Endothelial cell of umbilical vein (primary cell): ENCODE data around the gene PRKX. TPM values are rescaled to one million over a fixed set of nuclear protein-coding genes. Genes with fewer than 3 reads are reported as not detected.

Experiments used
- BruUV-seq: library from RNA; stranded (reverse); fragments of 400-500 nt; replicated peaks from 2 replicates; lab custom pipeline; 2021; lab: Mats Ljungman, UMichigan
- CTCF ChIA-PET: fragments of 300-600, 350-600 bp; sonication (Branson Sonifier 250); formaldehyde crosslinking; loops from one replicate; lab custom pipeline; 2021; ENCODE audit warnings: antibody characterized with exemption, inconsistent platforms; lab: Charles Lee
- POLR2A ChIA-PET: fragments of 300-600, 350-600 bp; sonication (Branson Sonifier 250); formaldehyde crosslinking; loops from one replicate; lab custom pipeline; 2021; ENCODE audit warnings: antibody characterized with exemption, inconsistent platforms; lab: Charles Lee
- DNase-seq: peaks from one replicate; pipeline ENCODE4 v3.0.0-alpha.2; 2011; ENCODE audit warnings: low read depth, low spot score
- FAIRE-seq: peaks from 2 replicates; lab custom pipeline; 2011; peaks lifted over from hg19 to GRCh38; lab: Jason Lieb, UNC
- H2AFZ ChIP-seq: 2 replicates; pipeline ENCODE4 v1.6.0; 2012; ENCODE audit warnings: low read depth, low read length, control low read depth, inconsistent platforms
- H3K27ac ChIP-seq: 2 replicates; pipeline ENCODE4 v1.5.1; 2011; ENCODE audit warnings: low read depth, mild to moderate bottlenecking, control low read depth, low read length, moderate library complexity; ENCODE audit not compliant: insufficient read depth
- H3K27me3 ChIP-seq, 2 experiments: 2 replicates each; pipeline versions ENCODE4 v1.6.0 to v1.6.1; 2011; ENCODE audit warnings: low read length in 2 of 2, mixed read lengths in 1 of 2; ENCODE audit not compliant: control insufficient read depth in 2 of 2, insufficient read depth in 2 of 2
- H3K36me3 ChIP-seq, 2 experiments: 2 replicates in 1 of 2; 3 replicates in 1 of 2; pipeline ENCODE4 v1.5.1; 2011; ENCODE audit warnings: low read length in 2 of 2, mild to moderate bottlenecking in 1 of 2, moderate library complexity in 1 of 2; ENCODE audit not compliant: control insufficient read depth in 2 of 2, insufficient read depth in 2 of 2; ENCODE audit errors: extremely low read depth in 1 of 2
- H3K4me1 ChIP-seq: 3 replicates; pipeline ENCODE4 v1.5.1; 2011; ENCODE audit warnings: mild to moderate bottlenecking, low read length; ENCODE audit not compliant: control insufficient read depth, insufficient read depth; ENCODE audit errors: extremely low read depth
- H3K4me2 ChIP-seq: 2 replicates; pipeline ENCODE4 v1.6.1; 2011; ENCODE audit warnings: low read length, control low read depth, mixed read lengths; ENCODE audit not compliant: insufficient read depth
- H3K4me3 ChIP-seq, 3 experiments: fragments of 200-600 bp in 1 of 3; sonication (generic), shearing (Covaris generic) in 1 of 3; replicated peaks in 1 of 3; 2 replicates each; pipeline ENCODE4 v1.5.1; 2011 to 2016; ENCODE audit warnings: control low read depth in 3 of 3, low read length in 3 of 3, mild to moderate bottlenecking in 2 of 3, inconsistent platforms in 1 of 3, low read depth in 1 of 3, moderate library complexity in 1 of 3; ENCODE audit not compliant: insufficient read depth in 1 of 3
- H3K79me2 ChIP-seq: 2 replicates; pipeline ENCODE4 v1.6.0; 2012; ENCODE audit warnings: low read length, inconsistent platforms; ENCODE audit not compliant: control insufficient read depth, insufficient read depth
- H3K9ac ChIP-seq: replicated peaks from 2 replicates; pipeline ENCODE3; 2011; ENCODE audit warnings: low read length, control low read depth; ENCODE audit not compliant: insufficient read depth; ENCODE audit errors: extremely low read depth
- H3K9me1 ChIP-seq: replicated peaks from 3 replicates; pipeline ENCODE4 v1.6.0; 2011; ENCODE audit warnings: mild to moderate bottlenecking, low read length; ENCODE audit not compliant: control insufficient read depth, insufficient read depth; ENCODE audit errors: extremely low read depth
- H3K9me3 ChIP-seq: replicated peaks from 2 replicates; pipeline ENCODE4 v1.5.1; 2012; ENCODE audit warnings: low read length, inconsistent platforms; ENCODE audit not compliant: control insufficient read depth, insufficient read depth
- H4K20me1 ChIP-seq: replicated peaks from 2 replicates; pipeline ENCODE3; 2011; ENCODE audit warnings: mild to moderate bottlenecking, low read length; ENCODE audit not compliant: control insufficient read depth, insufficient read depth; ENCODE audit errors: extremely low read depth
- EZH2 ChIP-seq: IDR thresholded peaks from 2 replicates; pipeline ENCODE4 v1.6.1; 2012; ENCODE audit warnings: borderline replicate concordance, low read depth, mild to moderate bottlenecking, moderate library complexity, low read length, inconsistent platforms; ENCODE audit not compliant: severe bottlenecking
- FOS ChIP-seq: IDR thresholded peaks from 2 replicates; pipeline ENCODE4 v1.6.1; 2011; ENCODE audit warnings: mild to moderate bottlenecking, low read length, moderate library complexity, borderline replicate concordance; ENCODE audit not compliant: insufficient read depth
- GATA2 ChIP-seq: IDR thresholded peaks from 2 replicates; pipeline ENCODE4 v1.7.0; 2011; ENCODE audit warnings: low read depth, mild to moderate bottlenecking, moderate library complexity, mixed read lengths, low read length; ENCODE audit not compliant: insufficient read length, insufficient read depth
- JUN ChIP-seq: IDR thresholded peaks from 2 replicates; pipeline ENCODE4 v1.6.1; 2011; ENCODE audit warnings: borderline replicate concordance, low read depth; ENCODE audit not compliant: insufficient read length, insufficient read depth
- MYC ChIP-seq: IDR thresholded peaks from one replicate; pipeline ENCODE4 v1.6.1; 2011; ENCODE audit warnings: mild to moderate bottlenecking, low read depth, low read length
- POLR2A ChIP-seq: IDR thresholded peaks from 2 replicates; pipeline ENCODE4 v1.6.1; 2012; ENCODE audit warnings: low read depth, mild to moderate bottlenecking, control low read depth, low read length
- POLR2AphosphoS5 ChIP-seq: IDR thresholded peaks from 2 replicates; pipeline ENCODE4 v1.6.1; 2012; ENCODE audit warnings: low read depth, mild to moderate bottlenecking, control low read depth, low read length, moderate library complexity; ENCODE audit not compliant: insufficient read depth
- dilution Hi-C: fragments of 300-500 bp; cut with MboI; formaldehyde crosslinking; loops from one replicate; pipeline ENCODE4 v1.15.0; 2019; ENCODE audit warnings: low sequenced_read_pairs; ENCODE audit not compliant: extremely low pct_ligation_motif_present
- intact Hi-C: fragments of 100-400 bp; cut with micrococcal nuclease; formaldehyde crosslinking; loops from one replicate; pipeline ENCODE4 v1.10.0; 2022
- polyA plus RNA-seq, 4 experiments: library from polyadenylated mRNA; depleted of rRNA in 3 of 4; stranded (reverse) in 3 of 4; unstranded in 1 of 4; fragments of >200 nt; gene quantifications; 2 replicates each; pipeline versions ENCODE4 v1.2.1 to v1.2.3, GENCODE V29; 2011 to 2012; ENCODE audit warnings: missing spikeins in 1 of 4
- total RNA-seq: library from RNA; stranded (reverse); gene quantifications from 2 replicates; pipeline ENCODE4 v1.2.3, GENCODE V29; 2021
- TF ChIP-seq, protein P1 (sequence below), 2 donors: IDR thresholded peaks; 1 replicate in 1 of 2; 2 replicates in 1 of 2; pipeline ENCODE4 v1.5.1; 2011; ENCODE audit warnings: low read length in 2 of 2, mild to moderate bottlenecking in 2 of 2, moderate library complexity in 2 of 2, control low read depth in 1 of 2, inconsistent platforms in 1 of 2, low read depth in 1 of 2; ENCODE audit not compliant: insufficient read depth in 1 of 2; ENCODE audit errors: extremely low read depth in 1 of 2
- TF ChIP-seq, protein P2 (sequence below): IDR thresholded peaks from 2 replicates; pipeline ENCODE4 v1.6.1; 2011; ENCODE audit not compliant: insufficient read depth, insufficient read length

PRKX gene
- total and polyA plus RNA-seq, 2 donors (not counting 3 experiments of a cell fraction or from before 2014, with no cell fraction given) = 11.2 to 27.5 TPM

DNA sequence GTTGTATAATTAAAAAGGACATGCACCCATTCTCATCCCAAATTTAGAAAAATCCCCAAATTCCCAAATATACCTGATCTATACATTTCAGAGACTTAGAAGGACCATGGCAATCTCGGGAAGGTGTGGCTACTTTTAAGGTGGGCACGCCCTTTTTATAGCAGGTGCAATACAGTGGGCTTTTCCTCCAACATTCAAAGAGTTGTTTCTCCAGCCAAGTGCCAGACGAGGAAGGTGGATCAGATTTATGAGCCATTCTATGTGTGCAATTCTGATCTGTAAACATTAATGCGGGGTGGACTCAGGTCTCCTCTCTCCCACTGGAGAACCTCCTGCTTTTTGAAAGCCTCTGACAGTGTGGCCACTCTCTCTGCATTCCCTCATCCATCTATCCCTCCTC is 33.8 kb downstream of the PRKX start:
- H3K36me3 ChIP-seq = no peaks in the 10 kb centered on the region
- H3K9ac ChIP-seq = no peak overlapping the region
- H3K27me3 ChIP-seq = no peaks in the 10 kb centered on the region
- TF ChIP-seq POLR2A (no peak), POLR2AphosphoS5 (no peak), GATA2 (no peak), EZH2 (no peak), FOS (no peak), MYC (no peak), JUN (no peak)
- TF ChIP-seq, protein P1, sequence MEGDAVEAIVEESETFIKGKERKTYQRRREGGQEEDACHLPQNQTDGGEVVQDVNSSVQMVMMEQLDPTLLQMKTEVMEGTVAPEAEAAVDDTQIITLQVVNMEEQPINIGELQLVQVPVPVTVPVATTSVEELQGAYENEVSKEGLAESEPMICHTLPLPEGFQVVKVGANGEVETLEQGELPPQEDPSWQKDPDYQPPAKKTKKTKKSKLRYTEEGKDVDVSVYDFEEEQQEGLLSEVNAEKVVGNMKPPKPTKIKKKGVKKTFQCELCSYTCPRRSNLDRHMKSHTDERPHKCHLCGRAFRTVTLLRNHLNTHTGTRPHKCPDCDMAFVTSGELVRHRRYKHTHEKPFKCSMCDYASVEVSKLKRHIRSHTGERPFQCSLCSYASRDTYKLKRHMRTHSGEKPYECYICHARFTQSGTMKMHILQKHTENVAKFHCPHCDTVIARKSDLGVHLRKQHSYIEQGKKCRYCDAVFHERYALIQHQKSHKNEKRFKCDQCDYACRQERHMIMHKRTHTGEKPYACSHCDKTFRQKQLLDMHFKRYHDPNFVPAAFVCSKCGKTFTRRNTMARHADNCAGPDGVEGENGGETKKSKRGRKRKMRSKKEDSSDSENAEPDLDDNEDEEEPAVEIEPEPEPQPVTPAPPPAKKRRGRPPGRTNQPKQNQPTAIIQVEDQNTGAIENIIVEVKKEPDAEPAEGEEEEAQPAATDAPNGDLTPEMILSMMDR (IDR thresholded peaks at IDR 0.05; ENCODE audit: extremely low read depth in 1 of 2, insufficient read depth in 1 of 2, low read depth in 1 of 2, low read length in 2 of 2) = no peak
- TF ChIP-seq, protein P2, sequence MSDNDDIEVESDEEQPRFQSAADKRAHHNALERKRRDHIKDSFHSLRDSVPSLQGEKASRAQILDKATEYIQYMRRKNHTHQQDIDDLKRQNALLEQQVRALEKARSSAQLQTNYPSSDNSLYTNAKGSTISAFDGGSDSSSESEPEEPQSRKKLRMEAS = no peak
- BruUV-seq = no TSS peak
- intact Hi-C loops (no loop called here), dilution Hi-C loops (no loop called here)
- DNase-seq (no peak), FAIRE-seq (no peak)
- H3K27ac ChIP-seq = no peak overlapping the region
- no peaks in the 10 kb centered on the region for H3K4me1 ChIP-seq
- H3K4me3 ChIP-seq = no peak overlapping the region
- no peak overlapping the region for H3K4me2 ChIP-seq
- POLR2A ChIA-PET = no interaction called here
- no peaks in the 10 kb centered on the region for H3K9me1 ChIP-seq
- H4K20me1 ChIP-seq = no peaks in the 10 kb centered on the region
- CTCF ChIA-PET = no interaction called here
- H3K79me2 ChIP-seq = peaks cover 9% of the 10 kb centered on the region
- no peak overlapping the region for H2AFZ ChIP-seq
- no peaks in the 10 kb centered on the region for H3K9me3 ChIP-seq
